HG03095 (cell line): ENCODE measurements around the gene ABCG4.
"Not testable (repeated sequence)": the region's sequence is repeated elsewhere in the genome, so short reads cannot be mapped to it uniquely, and the experiment has no call there.

Experiments
- ATAC-seq: cut with Tn5 transposase; IDR thresholded peaks from one replicate; pipeline ENCODE4 v1.9.1; 2021; ENCODE audit warnings: moderate library complexity; ENCODE audit not compliant: unreplicated experiment

Gene ABCG4

GRCh38 chr11:119149018-119149785, at the start of gene ABCG4:
ABCG4 (plus strand) TSS chr11:119149052; CDS start chr11:119149966, 914 bp downstream.
- no peak for ATAC-seq

GRCh38 chr11:119099711-119100110, 49.1 kb upstream of the ABCG4 start:
- ATAC-seq = no peak

GRCh38 chr11:119100246-119100970, 48.4 kb upstream of the ABCG4 start:
- ATAC-seq = no peak

DNA sequence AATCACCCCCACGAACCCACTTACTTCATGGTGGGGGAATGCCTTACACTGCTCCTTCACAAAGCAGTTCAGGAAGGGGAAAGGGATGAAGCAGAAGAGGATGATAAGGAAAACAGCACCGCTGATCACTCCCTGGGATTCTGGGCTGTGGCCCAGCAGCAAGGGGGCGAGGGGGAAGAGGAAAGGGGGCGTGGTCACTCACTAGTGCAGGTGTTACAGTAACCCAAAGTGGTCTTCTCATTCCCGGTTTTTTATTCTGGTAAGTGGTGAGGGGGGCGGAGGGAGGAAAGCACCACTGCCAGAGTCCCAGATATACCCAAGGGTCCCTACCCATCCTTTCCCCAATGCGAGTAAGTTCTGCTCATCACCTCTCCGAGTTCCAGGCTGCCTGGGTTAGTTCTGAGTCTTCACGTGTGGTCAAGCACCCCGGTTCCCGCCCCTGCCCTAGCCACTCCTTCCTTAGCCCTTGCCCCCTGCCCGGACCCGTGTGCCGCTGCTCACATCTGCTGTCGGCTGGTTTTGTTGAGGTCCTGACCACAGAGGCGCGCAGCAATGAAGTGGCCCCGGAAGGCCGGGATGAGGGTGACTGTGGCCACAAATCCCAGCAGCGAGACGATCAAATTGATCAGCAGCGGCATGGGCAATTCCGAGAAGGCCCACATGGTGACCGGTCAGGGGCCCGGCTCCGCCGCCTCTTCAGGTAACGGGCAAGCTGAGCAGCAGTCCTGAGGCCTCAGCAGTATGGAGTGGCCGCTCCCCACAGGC, 47.7 kb upstream of the ABCG4 start:
- no peak for ATAC-seq

DNA sequence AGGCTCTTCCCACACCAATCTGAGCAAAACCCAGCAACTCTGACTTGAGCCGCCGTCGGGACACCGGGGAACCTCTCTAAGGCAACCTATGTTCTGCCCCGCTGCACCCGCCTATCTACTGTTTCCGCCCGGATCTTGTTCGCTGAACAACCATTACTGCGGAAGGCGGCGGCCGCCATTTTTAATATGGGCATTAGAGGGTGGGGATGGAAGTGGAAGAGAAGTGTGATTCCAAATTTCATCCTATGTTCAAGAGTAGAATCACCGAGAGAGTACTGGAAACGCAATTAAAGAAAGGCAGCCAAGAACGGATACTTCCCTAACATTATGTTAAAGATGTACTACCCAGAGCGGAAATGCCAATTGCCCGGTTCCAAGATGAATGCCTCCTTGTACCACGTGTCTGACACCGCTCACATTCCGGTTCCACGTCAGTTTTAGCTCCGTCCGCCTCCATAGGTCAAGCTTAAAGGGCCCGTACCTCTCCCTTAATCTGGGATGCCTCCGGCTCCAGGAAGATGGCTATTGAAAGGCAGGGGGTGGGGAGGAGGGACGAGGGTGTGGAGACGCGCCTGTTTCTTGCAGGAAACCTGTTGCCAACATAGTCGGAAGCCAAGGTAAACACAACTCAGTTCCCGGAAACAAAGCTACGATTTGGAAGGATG, 47.0 kb upstream of the ABCG4 start, which contains the start of gene DPAGT1:
Gene DPAGT1 (minus strand): TSS at position 95 of the 665 bp plus-strand sequence. CDS start 198 bp downstream, outside the sequence.
- ATAC-seq = peak; percentile 84

- not testable (repeated sequence) for ATAC-seq
Observed at GRCh38 chr11:119103161-119103664, 45.6 kb upstream of the ABCG4 start.

DNA sequence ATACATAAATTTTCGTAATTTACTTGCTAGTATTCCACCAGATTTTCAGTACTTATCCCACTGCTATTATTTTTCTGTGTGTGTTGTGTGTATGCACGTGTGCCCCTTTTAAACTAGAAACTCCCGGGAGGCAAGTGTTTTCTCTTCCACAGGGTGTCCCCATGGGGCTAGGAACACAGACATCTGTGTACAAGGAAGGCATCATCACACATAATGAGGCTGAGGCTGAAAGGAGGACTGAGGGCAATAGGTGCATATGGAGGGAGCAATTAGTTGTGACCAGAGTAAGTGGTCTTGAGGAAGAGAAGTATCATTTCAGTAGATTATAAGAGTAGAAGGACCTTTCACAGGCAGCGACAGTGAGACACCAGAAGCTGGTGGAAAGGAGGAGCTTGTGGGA, 45.1 kb upstream of the ABCG4 start:
- no peak for ATAC-seq

- ATAC-seq = peak; percentile 64
Observed at GRCh38 chr11:119106564-119107537, 42.0 kb upstream of the ABCG4 start, which contains the start of gene C2CD2L. C2CD2L (plus strand) TSS chr11:119107344; CDS start chr11:119107742, 398 bp downstream.

DNA sequence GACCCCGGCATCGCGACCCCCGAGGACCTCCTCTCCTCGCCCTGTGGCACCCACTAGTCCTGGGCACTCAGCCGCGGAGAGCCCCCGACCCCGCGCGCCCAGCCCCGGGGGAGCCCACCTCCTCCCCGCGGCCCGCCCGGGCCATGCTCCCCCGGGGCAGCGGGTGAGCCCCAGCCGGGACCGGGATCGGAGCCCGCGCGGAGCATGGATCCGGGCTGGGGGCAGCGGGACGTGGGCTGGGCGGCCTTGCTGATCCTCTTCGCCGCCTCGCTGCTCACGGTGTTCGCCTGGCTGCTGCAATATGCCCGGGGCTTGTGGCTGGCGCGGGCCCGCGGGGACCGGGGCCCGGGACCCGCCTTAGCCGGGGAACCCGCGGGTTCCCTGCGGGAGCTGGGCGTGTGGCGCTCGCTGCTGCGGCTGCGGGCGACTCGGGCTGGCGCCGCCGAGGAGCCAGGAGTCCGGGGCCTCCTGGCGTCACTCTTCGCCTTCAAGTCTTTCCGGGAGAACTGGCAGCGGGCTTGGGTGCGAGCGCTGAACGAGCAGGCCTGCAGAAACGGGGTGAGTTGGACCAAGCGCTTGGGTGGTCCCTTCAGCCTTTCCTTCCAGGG, 41.2 kb upstream of the ABCG4 start:
- no peak for ATAC-seq

GRCh38 chr11:119108146-119108856, 40.6 kb upstream of the ABCG4 start:
- no peak for ATAC-seq

- no peak for ATAC-seq
Observed at GRCh38 chr11:119108857-119109221, 40.0 kb upstream of the ABCG4 start.

- no peak for ATAC-seq
Observed at GRCh38 chr11:119109843-119110242, 39.0 kb upstream of the ABCG4 start.

DNA sequence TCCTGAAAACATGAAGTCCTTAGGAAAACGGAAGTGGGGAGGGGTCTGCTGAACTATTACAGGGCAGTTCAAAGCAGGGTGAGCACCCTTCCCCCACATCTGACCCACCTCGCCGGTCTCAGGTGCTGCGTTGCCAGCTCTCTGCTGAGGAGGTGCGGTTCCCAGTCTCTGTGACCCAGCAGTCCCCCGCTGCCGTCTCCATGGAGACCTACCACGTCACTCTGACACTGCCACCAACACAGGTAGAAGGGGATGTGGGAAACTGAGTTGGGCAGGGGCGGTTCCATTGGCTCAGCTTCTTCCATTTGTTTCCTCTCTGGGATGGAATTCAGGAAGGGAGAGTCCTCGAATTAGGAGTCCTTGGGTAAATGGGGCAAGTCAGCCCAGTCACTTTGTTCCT, 38.4 kb upstream of the ABCG4 start:
- no peak for ATAC-seq

GRCh38 chr11:119111361-119111925, 37.4 kb upstream of the ABCG4 start:
- ATAC-seq = no peak

- ATAC-seq = no peak
Observed at GRCh38 chr11:119112314-119113020, 36.4 kb upstream of the ABCG4 start.

DNA sequence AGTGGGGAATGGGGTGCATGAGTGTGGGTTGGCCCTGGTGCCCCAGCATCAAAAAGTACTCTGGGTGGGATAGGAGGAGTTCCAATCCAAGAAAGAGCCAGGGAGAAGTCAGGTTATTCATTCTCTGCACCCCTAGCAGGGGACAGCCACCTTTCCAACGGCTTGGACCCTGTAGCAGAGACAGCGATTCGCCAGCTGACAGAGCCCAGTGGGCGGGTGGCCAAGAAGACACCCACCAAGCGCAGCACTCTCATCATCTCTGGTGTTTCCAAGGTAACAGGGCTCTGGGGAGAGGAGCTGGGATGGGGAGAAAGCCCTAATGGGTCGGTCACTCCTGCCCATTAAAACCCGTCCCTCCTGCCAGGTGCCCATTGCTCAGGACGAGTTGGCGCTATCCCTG, 35.1 kb upstream of the ABCG4 start:
- no peak for ATAC-seq

- ATAC-seq = no peak
Observed at GRCh38 chr11:119114351-119114750, 34.5 kb upstream of the ABCG4 start.
